Liver (tissue), 9 donors: Measurements from ENCODE around the gene LAT. TPM values are rescaled to one million over a fixed set of nuclear protein-coding genes. Genes with fewer than 3 reads are reported as not detected.

Source experiments
- DNase-seq: peaks from one replicate; pipeline ENCODE4 v3.0.0-alpha.2; 2017; ENCODE audit warnings: low spot score
- H3K27ac ChIP-seq, 2 donors: one replicate each; pipeline ENCODE4 v1.7.0; 2013; ENCODE audit warnings: inconsistent platforms in 2 of 2, low read length in 2 of 2, control low read depth in 1 of 2, low read depth in 1 of 2, mild to moderate bottlenecking in 1 of 2
- H3K27me3 ChIP-seq, 4 donors: one replicate each; pipeline versions ENCODE4 v1.6.1 to v1.7.0; 2013; ENCODE audit warnings: low read length in 3 of 4, inconsistent platforms in 1 of 4, mild to moderate bottlenecking in 1 of 4, moderate library complexity in 1 of 4; ENCODE audit not compliant: control insufficient read depth in 4 of 4, insufficient read depth in 4 of 4
- H3K36me3 ChIP-seq, 4 donors: one replicate each; pipeline versions ENCODE4 v1.6.1 to v1.7.0; 2013; ENCODE audit warnings: low read length in 3 of 4, mild to moderate bottlenecking in 3 of 4, low read depth in 1 of 4, moderate library complexity in 1 of 4; ENCODE audit not compliant: control insufficient read depth in 4 of 4, insufficient read depth in 3 of 4
- H3K4me1 ChIP-seq, 4 donors: one replicate each; pipeline versions ENCODE4 v1.6.1 to v1.7.0; 2013; ENCODE audit warnings: low read length in 3 of 4, mild to moderate bottlenecking in 3 of 4, moderate library complexity in 1 of 4; ENCODE audit not compliant: control insufficient read depth in 4 of 4, insufficient read depth in 4 of 4
- H3K4me3 ChIP-seq, 3 donors: one replicate each; pipeline versions ENCODE4 v1.6.1 to v1.7.0; 2013; ENCODE audit warnings: low read length in 3 of 3, control low read depth in 1 of 3, low read depth in 1 of 3, mild to moderate bottlenecking in 1 of 3
- H3K9ac ChIP-seq, 2 donors: one replicate each; pipeline ENCODE4 v1.7.0; 2013; ENCODE audit warnings: low read length in 2 of 2, mild to moderate bottlenecking in 2 of 2, moderate library complexity in 2 of 2, control low read depth in 1 of 2, low read depth in 1 of 2
- H3K9me3 ChIP-seq, 4 donors: one replicate each; pipeline versions ENCODE4 v1.6.1 to v1.7.0; 2013; ENCODE audit warnings: low read length in 3 of 4; ENCODE audit not compliant: control insufficient read depth in 4 of 4
- EGR1 ChIP-seq, 2 donors: IDR thresholded peaks; 2 replicates each; pipeline ENCODE4 v1.6.1; 2016 to 2018; ENCODE audit warnings: antibody characterized with exemption in 2 of 2, low read depth in 2 of 2
- FOXA1 ChIP-seq: IDR thresholded peaks from 2 replicates; pipeline ENCODE4 v1.6.1; 2016; ENCODE audit warnings: antibody characterized with exemption
- FOXA2 ChIP-seq: IDR thresholded peaks from 2 replicates; pipeline ENCODE4 v1.6.1; 2016; ENCODE audit warnings: antibody characterized with exemption
- GABPA ChIP-seq, 2 donors: IDR thresholded peaks in 1 of 2; conservative IDR thresholded peaks in 1 of 2; 2 replicates each; pipeline ENCODE4 v1.6.1; 2016; ENCODE audit warnings: antibody characterized with exemption in 2 of 2, mild to moderate bottlenecking in 1 of 2, moderate library complexity in 1 of 2
- HNF4A ChIP-seq, 2 donors: conservative IDR thresholded peaks; 2 replicates each; pipeline ENCODE4 v1.6.1; 2016; ENCODE audit warnings: antibody characterized with exemption in 2 of 2, mild to moderate bottlenecking in 2 of 2
- HNF4G ChIP-seq: IDR thresholded peaks from 2 replicates; pipeline ENCODE4 v1.6.1; 2016; ENCODE audit warnings: antibody characterized with exemption
- JUND ChIP-seq, 2 donors: IDR thresholded peaks; 2 replicates each; pipeline ENCODE4 v1.6.1; 2016; ENCODE audit warnings: antibody characterized with exemption in 2 of 2
- NR2F2 ChIP-seq: IDR thresholded peaks from 2 replicates; pipeline ENCODE4 v1.6.1; 2016; ENCODE audit warnings: antibody characterized with exemption
- RAD21 ChIP-seq, 2 donors: IDR thresholded peaks; 2 replicates each; pipeline ENCODE4 v1.6.1; 2016; ENCODE audit warnings: antibody characterized with exemption in 2 of 2, mild to moderate bottlenecking in 2 of 2
- SP1 ChIP-seq: IDR thresholded peaks from 2 replicates; pipeline ENCODE4 v1.6.1; 2018; ENCODE audit warnings: antibody characterized with exemption, mild to moderate bottlenecking
- TAF1 ChIP-seq: conservative IDR thresholded peaks from 2 replicates; pipeline ENCODE4 v1.6.1; 2016; ENCODE audit warnings: antibody characterized with exemption, mild to moderate bottlenecking
- YY1 ChIP-seq: IDR thresholded peaks from 2 replicates; pipeline ENCODE4 v1.6.1; 2016; ENCODE audit warnings: antibody characterized with exemption, mild to moderate bottlenecking
- WGBS: extraction: QIAGEN DNeasy Blood & Tissue Kit; methylation state at CpG from one replicate; pipeline ENCODE4 v1.1.7; 2013; 5-methylcytosine and 5-hydroxymethylcytosine counted together
- polyA plus RNA-seq, 2 donors: library from polyadenylated mRNA; stranded (reverse) in 1 of 2; unstranded in 1 of 2; fragments of 200-250 nt in 1 of 2; fragments of >200 nt in 1 of 2; fragmentation: Nextera tagmentation in 1 of 2; extraction: Ambion mirVana in 1 of 2; gene quantifications; one replicate each; pipeline versions ENCODE4 v1.2.1 to v1.2.3, GENCODE V29; 2013 to 2015
- total RNA-seq, 2 donors: library from RNA; depleted of rRNA; stranded (reverse); fragments of >200 nt; gene quantifications; one replicate each; pipeline ENCODE4 v1.2.3, GENCODE V29; 2014
- TF ChIP-seq, protein P1 (sequence below): IDR thresholded peaks from 2 replicates; pipeline ENCODE4 v1.6.1; 2016; ENCODE audit warnings: antibody characterized with exemption
- TF ChIP-seq, protein P2 (sequence below): IDR thresholded peaks from 2 replicates; pipeline ENCODE4 v1.6.1; 2016; ENCODE audit warnings: antibody characterized with exemption
- TF ChIP-seq, protein P3 (sequence below): fragments of 150-350 bp; IDR thresholded peaks from 2 replicates; pipeline ENCODE4 v1.5.1; 2017; ENCODE audit warnings: improper control_type of control experiment, low read depth, low read length; ENCODE audit not compliant: missing input control
- TF ChIP-seq, protein P4 (sequence below): IDR thresholded peaks from 2 replicates; pipeline ENCODE4 v1.6.1; 2016; ENCODE audit warnings: antibody characterized with exemption, mild to moderate bottlenecking
- donor health status: healthy.
- donor health status: healthy.
- donor health status: healthy.
- donor health status: healthy.
- donor health status: healthy.

LAT gene, protein sequence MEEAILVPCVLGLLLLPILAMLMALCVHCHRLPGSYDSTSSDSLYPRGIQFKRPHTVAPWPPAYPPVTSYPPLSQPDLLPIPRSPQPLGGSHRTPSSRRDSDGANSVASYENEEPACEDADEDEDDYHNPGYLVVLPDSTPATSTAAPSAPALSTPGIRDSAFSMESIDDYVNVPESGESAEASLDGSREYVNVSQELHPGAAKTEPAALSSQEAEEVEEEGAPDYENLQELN
- total RNA-seq, result 1 to 10 TPM; 1.3 to 2.3 TPM
- polyA plus RNA-seq, result 1 to 10 TPM; 1.5 to 1.8 TPM

DNA sequence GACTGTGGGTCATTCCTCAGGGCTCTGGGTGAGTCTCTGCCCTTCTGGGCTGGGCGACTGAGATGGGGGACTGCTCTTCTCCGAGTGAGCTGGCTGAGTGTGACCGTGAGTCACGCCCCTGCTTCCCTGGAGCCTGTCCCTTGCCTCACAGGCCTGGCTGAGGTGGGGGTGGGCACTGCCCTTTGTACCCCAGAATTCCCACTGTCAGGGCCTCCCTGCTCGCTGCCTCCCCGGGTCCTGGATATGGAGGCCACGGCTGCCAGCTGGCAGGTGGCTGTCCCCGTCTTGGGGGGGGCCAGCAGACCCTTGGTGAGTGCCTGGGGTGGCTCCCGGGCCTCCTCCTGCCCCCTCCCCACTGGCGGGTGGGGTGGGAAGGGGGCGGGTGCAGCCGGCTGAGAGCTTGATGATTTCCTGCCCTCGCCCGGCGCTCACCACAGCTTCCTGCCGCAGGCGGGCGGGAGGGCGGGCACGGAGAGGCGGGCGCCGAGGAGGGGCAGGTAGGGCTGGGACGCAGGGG lies at the start of gene LAT:
LAT (plus strand) TSS at position 434 of the 517 bp plus-strand sequence. CDS start 366 bp downstream, outside the sequence.
- H3K27ac ChIP-seq, result no peak within 1 kb of the TSS

DNA sequence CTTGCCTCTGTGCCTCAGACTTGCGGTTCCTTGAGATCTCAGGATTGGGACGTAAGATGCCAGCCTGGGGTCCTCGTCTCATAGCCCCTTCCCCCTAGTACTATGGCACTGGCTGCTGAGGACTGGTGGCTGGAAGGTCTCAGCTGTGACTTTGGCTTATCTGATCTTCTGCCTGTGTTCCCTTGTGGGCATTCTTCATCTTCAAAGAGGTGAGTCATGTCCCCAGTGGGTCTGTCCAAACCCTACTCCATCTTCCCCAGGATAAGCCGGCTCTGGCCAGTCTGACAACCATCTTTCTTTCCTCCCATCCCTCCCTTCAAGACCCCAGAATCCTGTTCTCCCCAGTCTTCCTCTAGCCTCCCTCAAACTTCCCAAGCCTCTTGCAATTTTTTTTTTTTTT lies 49.5 kb upstream of the LAT start:
- Histone ChIP-seq H3K27me3 (no peaks in the 10 kb centered on the region), H3K9ac (no peak overlapping the region), H3K36me3 (no peaks in the 10 kb centered on the region), H3K4me1 (peaks cover 0 to 5% (median 0%) of the 10 kb centered on the region in 4 donors), H3K9me3 (no peaks in the 10 kb centered on the region), H3K4me3 (no peak overlapping the region), H3K27ac (no peak overlapping the region)
- 97% methylated on average over 4 of the region's 4 CpGs for WGBS
- no peak for TF ChIP-seq RAD21 (IDR thresholded peaks at IDR 0.05)
- TF ChIP-seq HNF4G, result no peak
- TF ChIP-seq NR2F2, result no peak
- no peak for TF ChIP-seq FOXA2
- TF ChIP-seq, protein P1, sequence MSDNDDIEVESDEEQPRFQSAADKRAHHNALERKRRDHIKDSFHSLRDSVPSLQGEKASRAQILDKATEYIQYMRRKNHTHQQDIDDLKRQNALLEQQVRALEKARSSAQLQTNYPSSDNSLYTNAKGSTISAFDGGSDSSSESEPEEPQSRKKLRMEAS, result no peak
- TF ChIP-seq YY1, result no peak
- TF ChIP-seq, protein P2, sequence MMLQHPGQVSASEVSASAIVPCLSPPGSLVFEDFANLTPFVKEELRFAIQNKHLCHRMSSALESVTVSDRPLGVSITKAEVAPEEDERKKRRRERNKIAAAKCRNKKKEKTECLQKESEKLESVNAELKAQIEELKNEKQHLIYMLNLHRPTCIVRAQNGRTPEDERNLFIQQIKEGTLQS, result no peak
- no peak for DNase-seq

More for the DNA sequence above, at the start of gene LAT:
- Histone ChIP-seq H3K36me3 (peaks cover 7 to 49% (median 11%) of the 10 kb centered on the region in 4 donors), H3K9ac (no peak within 1 kb of the TSS), H3K9me3 (peaks cover 0 to 3% (median 0%) of the 10 kb centered on the region in 4 donors), H3K4me1 (no peaks in the 10 kb centered on the region), H3K27me3 (no peaks in the 10 kb centered on the region), H3K4me3 (peak within 1 kb of the TSS in 1 of 3 donors; percentile 12)
- WGBS, result 76% methylated on average over 24 of the region's 24 CpGs
- TF ChIP-seq SP1 (no peak), FOXA1 (no peak), FOXA2 (no peak), HNF4G (no peak), TAF1 (no peak), HNF4A (conservative IDR thresholded peaks at IDR 0.05) (no peak), GABPA (IDR thresholded peaks at IDR 0.05 in 1 of 2, conservative IDR thresholded peaks at IDR 0.05 in 1 of 2) (no peak), NR2F2 (no peak), YY1 (no peak), EGR1 (IDR thresholded peaks at IDR 0.05; ENCODE audit: low read depth in 2 of 2) (no peak), RAD21 (IDR thresholded peaks at IDR 0.05) (no peak), JUND (IDR thresholded peaks at IDR 0.05) (no peak)
- TF ChIP-seq, protein P3, sequence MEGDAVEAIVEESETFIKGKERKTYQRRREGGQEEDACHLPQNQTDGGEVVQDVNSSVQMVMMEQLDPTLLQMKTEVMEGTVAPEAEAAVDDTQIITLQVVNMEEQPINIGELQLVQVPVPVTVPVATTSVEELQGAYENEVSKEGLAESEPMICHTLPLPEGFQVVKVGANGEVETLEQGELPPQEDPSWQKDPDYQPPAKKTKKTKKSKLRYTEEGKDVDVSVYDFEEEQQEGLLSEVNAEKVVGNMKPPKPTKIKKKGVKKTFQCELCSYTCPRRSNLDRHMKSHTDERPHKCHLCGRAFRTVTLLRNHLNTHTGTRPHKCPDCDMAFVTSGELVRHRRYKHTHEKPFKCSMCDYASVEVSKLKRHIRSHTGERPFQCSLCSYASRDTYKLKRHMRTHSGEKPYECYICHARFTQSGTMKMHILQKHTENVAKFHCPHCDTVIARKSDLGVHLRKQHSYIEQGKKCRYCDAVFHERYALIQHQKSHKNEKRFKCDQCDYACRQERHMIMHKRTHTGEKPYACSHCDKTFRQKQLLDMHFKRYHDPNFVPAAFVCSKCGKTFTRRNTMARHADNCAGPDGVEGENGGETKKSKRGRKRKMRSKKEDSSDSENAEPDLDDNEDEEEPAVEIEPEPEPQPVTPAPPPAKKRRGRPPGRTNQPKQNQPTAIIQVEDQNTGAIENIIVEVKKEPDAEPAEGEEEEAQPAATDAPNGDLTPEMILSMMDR, result no peak
- TF ChIP-seq, protein P1, result no peak
- TF ChIP-seq, protein P4, sequence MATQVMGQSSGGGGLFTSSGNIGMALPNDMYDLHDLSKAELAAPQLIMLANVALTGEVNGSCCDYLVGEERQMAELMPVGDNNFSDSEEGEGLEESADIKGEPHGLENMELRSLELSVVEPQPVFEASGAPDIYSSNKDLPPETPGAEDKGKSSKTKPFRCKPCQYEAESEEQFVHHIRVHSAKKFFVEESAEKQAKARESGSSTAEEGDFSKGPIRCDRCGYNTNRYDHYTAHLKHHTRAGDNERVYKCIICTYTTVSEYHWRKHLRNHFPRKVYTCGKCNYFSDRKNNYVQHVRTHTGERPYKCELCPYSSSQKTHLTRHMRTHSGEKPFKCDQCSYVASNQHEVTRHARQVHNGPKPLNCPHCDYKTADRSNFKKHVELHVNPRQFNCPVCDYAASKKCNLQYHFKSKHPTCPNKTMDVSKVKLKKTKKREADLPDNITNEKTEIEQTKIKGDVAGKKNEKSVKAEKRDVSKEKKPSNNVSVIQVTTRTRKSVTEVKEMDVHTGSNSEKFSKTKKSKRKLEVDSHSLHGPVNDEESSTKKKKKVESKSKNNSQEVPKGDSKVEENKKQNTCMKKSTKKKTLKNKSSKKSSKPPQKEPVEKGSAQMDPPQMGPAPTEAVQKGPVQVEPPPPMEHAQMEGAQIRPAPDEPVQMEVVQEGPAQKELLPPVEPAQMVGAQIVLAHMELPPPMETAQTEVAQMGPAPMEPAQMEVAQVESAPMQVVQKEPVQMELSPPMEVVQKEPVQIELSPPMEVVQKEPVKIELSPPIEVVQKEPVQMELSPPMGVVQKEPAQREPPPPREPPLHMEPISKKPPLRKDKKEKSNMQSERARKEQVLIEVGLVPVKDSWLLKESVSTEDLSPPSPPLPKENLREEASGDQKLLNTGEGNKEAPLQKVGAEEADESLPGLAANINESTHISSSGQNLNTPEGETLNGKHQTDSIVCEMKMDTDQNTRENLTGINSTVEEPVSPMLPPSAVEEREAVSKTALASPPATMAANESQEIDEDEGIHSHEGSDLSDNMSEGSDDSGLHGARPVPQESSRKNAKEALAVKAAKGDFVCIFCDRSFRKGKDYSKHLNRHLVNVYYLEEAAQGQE, result no peak
- no peak for DNase-seq
